Mucosa of stomach (tissue), 1 donor: ENCODE data around the gene FGF18.
"Not testable (repeated sequence)": the region's sequence is repeated elsewhere in the genome, so short reads cannot be mapped to it uniquely, and the experiment has no call there.

Experiments
- H3K27me3 ChIP-seq: one replicate; pipeline ENCODE4 v1.7.0; 2013; ENCODE audit warnings: mild to moderate bottlenecking, low read length; ENCODE audit not compliant: control insufficient read depth, insufficient read depth
- H3K36me3 ChIP-seq: one replicate; pipeline ENCODE4 v1.7.0; 2013; ENCODE audit warnings: low read length; ENCODE audit not compliant: control insufficient read depth, insufficient read depth
- H3K4me1 ChIP-seq: one replicate; pipeline ENCODE4 v1.7.0; 2013; ENCODE audit warnings: mild to moderate bottlenecking, low read length; ENCODE audit not compliant: control insufficient read depth, insufficient read depth
- H3K4me3 ChIP-seq: one replicate; pipeline ENCODE4 v1.7.0; 2013; ENCODE audit warnings: low read length
- H3K9ac ChIP-seq: one replicate; pipeline ENCODE4 v1.7.0; 2013; ENCODE audit warnings: mild to moderate bottlenecking, low read length, moderate library complexity
- H3K9me3 ChIP-seq: one replicate; pipeline ENCODE4 v1.7.0; 2013; ENCODE audit warnings: mild to moderate bottlenecking, low read length, moderate library complexity; ENCODE audit not compliant: control insufficient read depth
- donor health status: Pancreatic carcinoma.

FGF18 gene

GRCh38 chr5:171405615-171406014, 13.8 kb upstream of the FGF18 start:
- peaks cover 7% of the 10 kb centered on the region for H3K4me1 ChIP-seq
- H3K9me3 ChIP-seq: no peaks in the 10 kb centered on the region
- no peaks in the 10 kb centered on the region for H3K36me3 ChIP-seq
- no peak overlapping the region for H3K9ac ChIP-seq
- H3K27me3 ChIP-seq: no peaks in the 10 kb centered on the region
- no peak overlapping the region for H3K4me3 ChIP-seq

GRCh38 chr5:171407234-171407633, 12.2 kb upstream of the FGF18 start:
- H3K36me3 ChIP-seq: no peaks in the 10 kb centered on the region
- H3K4me3 ChIP-seq: no peak overlapping the region
- H3K9ac ChIP-seq: no peak overlapping the region
- no peaks in the 10 kb centered on the region for H3K9me3 ChIP-seq
- peaks cover 7% of the 10 kb centered on the region for H3K4me1 ChIP-seq
- no peaks in the 10 kb centered on the region for H3K27me3 ChIP-seq

- no peak overlapping the region for H3K4me3 ChIP-seq
- H3K9ac ChIP-seq: no peak overlapping the region
- no peaks in the 10 kb centered on the region for H3K9me3 ChIP-seq
- no peaks in the 10 kb centered on the region for H3K36me3 ChIP-seq
- peaks cover 7% of the 10 kb centered on the region for H3K4me1 ChIP-seq
- no peaks in the 10 kb centered on the region for H3K27me3 ChIP-seq
These were observed 10.0 kb upstream of the FGF18 start for GRCh38 chr5:171409164-171410136.

GRCh38 chr5:171410181-171410580, 9.3 kb upstream of the FGF18 start:
- Histone ChIP-seq H3K36me3 (no peaks in the 10 kb centered on the region), H3K9ac (no peak overlapping the region), H3K4me3 (no peak overlapping the region), H3K9me3 (no peaks in the 10 kb centered on the region), H3K4me1 (peaks cover 7% of the 10 kb centered on the region), H3K27me3 (no peaks in the 10 kb centered on the region)

GRCh38 chr5:171412186-171412585, 7.3 kb upstream of the FGF18 start:
- Histone ChIP-seq H3K4me3 (no peak overlapping the region), H3K9ac (no peak overlapping the region), H3K36me3 (no peaks in the 10 kb centered on the region)

GRCh38 chr5:171413153-171413910, 6.1 kb upstream of the FGF18 start:
- Histone ChIP-seq H3K27me3 (no peaks in the 10 kb centered on the region), H3K4me1 (peaks cover 7% of the 10 kb centered on the region), H3K36me3 (no peaks in the 10 kb centered on the region), H3K9me3 (no peaks in the 10 kb centered on the region), H3K9ac (no peak overlapping the region), H3K4me3 (no peak overlapping the region)

More at GRCh38 chr5:171412186-171412585, 7.3 kb upstream of the FGF18 start:
- Histone ChIP-seq H3K4me1 (peaks cover 7% of the 10 kb centered on the region), H3K9me3 (no peaks in the 10 kb centered on the region), H3K27me3 (no peaks in the 10 kb centered on the region)

- H3K9me3 ChIP-seq, H3K27me3 ChIP-seq, H3K9ac ChIP-seq, H3K36me3 ChIP-seq, H3K4me3 ChIP-seq: not testable (repeated sequence)
- peaks cover 14% of the 10 kb centered on the region for H3K4me1 ChIP-seq
These were observed 5.5 kb upstream of the FGF18 start for GRCh38 chr5:171413993-171414392.

- peaks cover 6% of the 10 kb centered on the region for H3K27me3 ChIP-seq
- H3K4me1 ChIP-seq: peaks cover 11% of the 10 kb centered on the region
- H3K9ac ChIP-seq: no peak overlapping the region
- no peaks in the 10 kb centered on the region for H3K9me3 ChIP-seq
- H3K4me3 ChIP-seq: no peak overlapping the region
- no peaks in the 10 kb centered on the region for H3K36me3 ChIP-seq
These were observed 4.2 kb upstream of the FGF18 start for GRCh38 chr5:171415115-171415730.

- Histone ChIP-seq H3K27me3 (peaks cover 17% of the 10 kb centered on the region), H3K4me3 (no peak overlapping the region), H3K9me3 (no peaks in the 10 kb centered on the region), H3K9ac (no peak overlapping the region), H3K4me1 (peaks cover 22% of the 10 kb centered on the region), H3K36me3 (no peaks in the 10 kb centered on the region)
These were observed 3.0 kb upstream of the FGF18 start for GRCh38 chr5:171416160-171417049.

- Histone ChIP-seq H3K9ac (no peak overlapping the region), H3K9me3 (no peaks in the 10 kb centered on the region), H3K36me3 (no peaks in the 10 kb centered on the region), H3K4me3 (peak overlapping the region; percentile 17), H3K27me3 (peaks cover 20% of the 10 kb centered on the region), H3K4me1 (peaks cover 24% of the 10 kb centered on the region)
These were observed 998 bp upstream of the FGF18 start for GRCh38 chr5:171418316-171418981.
